AG08396 (cell line): ENCODE measurements around the gene NHERF1.
A peak's percentile ranks its signal among the peaks of the same experiment; 100 is the strongest.

Source experiments
- DNase-seq: peaks from one replicate; pipeline ENCODE4 v3.0.0; 2012; ENCODE audit warnings: low spot score, mixed read lengths

Gene NHERF1

GRCh38 chr17:74749279-74750038 lies 1.0 kb downstream of the NHERF1 start:
- no peak for DNase-seq

GRCh38 chr17:74750039-74750326 lies 1.6 kb downstream of the NHERF1 start:
- no peak for DNase-seq

GRCh38 chr17:74750327-74751069 lies 2.1 kb downstream of the NHERF1 start:
- no peak for DNase-seq

GRCh38 chr17:74752415-74752814 lies 4.0 kb downstream of the NHERF1 start:
- DNase-seq, result no peak

- DNase-seq, result no peak
These were observed 4.5 kb downstream of the NHERF1 start for GRCh38 chr17:74752822-74753401.

- DNase-seq, result no peak
These were observed 6.4 kb downstream of the NHERF1 start for GRCh38 chr17:74754832-74755231.

- DNase-seq, result no peak
These were observed 7.1 kb downstream of the NHERF1 start for GRCh38 chr17:74755533-74755932.

- no peak for DNase-seq
These were observed 8.5 kb downstream of the NHERF1 start for GRCh38 chr17:74756891-74757290.

GRCh38 chr17:74757502-74757901 lies 9.1 kb downstream of the NHERF1 start:
- DNase-seq, result no peak

- no peak for DNase-seq
These were observed 9.8 kb downstream of the NHERF1 start for GRCh38 chr17:74757931-74758847.

- peak; percentile 68 for DNase-seq
These were observed 10.4 kb downstream of the NHERF1 start for GRCh38 chr17:74758848-74759168.

GRCh38 chr17:74759243-74759801 lies 10.9 kb downstream of the NHERF1 start:
- DNase-seq, result no peak

- no peak for DNase-seq
These were observed 11.5 kb downstream of the NHERF1 start for GRCh38 chr17:74759941-74760340.

GRCh38 chr17:74760404-74761105 lies 12.1 kb downstream of the NHERF1 start:
- no peak for DNase-seq

- DNase-seq, result no peak
These were observed 13.0 kb downstream of the NHERF1 start for GRCh38 chr17:74761419-74761818.

GRCh38 chr17:74761931-74762330 lies 13.5 kb downstream of the NHERF1 start:
- no peak for DNase-seq

- DNase-seq, result no peak
These were observed 15.3 kb downstream of the NHERF1 start for GRCh38 chr17:74763565-74764387.

- no peak for DNase-seq
These were observed 16.4 kb downstream of the NHERF1 start for GRCh38 chr17:74764751-74765286.

GRCh38 chr17:74766413-74766812 lies 18.0 kb downstream of the NHERF1 start:
- DNase-seq, result no peak

GRCh38 chr17:74767111-74767516 lies 18.7 kb downstream of the NHERF1 start:
- DNase-seq, result no peak
